ENCODE data around the gene SNX20.
A peak's percentile ranks its signal among the peaks of the same experiment; 100 is the strongest.

DNA sequence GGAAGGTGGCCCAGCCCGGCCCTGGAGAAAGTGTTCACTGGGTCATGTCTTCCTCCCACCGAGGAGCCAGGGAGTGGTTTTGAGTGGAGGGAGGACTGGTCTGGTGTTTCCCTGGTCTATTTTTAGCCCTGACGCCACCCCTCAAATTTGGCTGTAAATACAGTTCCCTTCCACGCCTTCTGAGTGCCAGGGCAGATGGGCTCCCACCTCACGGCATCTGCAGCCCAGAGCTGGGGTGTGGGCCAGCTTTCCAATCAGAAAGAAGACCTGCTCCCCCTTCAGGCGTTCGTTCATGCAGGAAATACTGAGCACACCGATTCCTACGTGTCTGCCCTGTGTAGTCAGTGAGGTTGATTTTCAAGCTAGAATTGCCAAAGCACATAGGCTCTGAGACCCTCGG is 53.7 kb downstream of the SNX20 start:
- TF ChIP-seq CREB1 (CRISPR knock-in tag; IDR thresholded peaks at IDR 0.05; ENCODE audit: low read depth) = no peak
- no peak for TF ChIP-seq EZH2phosphoT487 (IDR thresholded peaks at IDR 0.05; ENCODE audit: unreplicated experiment)
- TF ChIP-seq, protein P1, sequence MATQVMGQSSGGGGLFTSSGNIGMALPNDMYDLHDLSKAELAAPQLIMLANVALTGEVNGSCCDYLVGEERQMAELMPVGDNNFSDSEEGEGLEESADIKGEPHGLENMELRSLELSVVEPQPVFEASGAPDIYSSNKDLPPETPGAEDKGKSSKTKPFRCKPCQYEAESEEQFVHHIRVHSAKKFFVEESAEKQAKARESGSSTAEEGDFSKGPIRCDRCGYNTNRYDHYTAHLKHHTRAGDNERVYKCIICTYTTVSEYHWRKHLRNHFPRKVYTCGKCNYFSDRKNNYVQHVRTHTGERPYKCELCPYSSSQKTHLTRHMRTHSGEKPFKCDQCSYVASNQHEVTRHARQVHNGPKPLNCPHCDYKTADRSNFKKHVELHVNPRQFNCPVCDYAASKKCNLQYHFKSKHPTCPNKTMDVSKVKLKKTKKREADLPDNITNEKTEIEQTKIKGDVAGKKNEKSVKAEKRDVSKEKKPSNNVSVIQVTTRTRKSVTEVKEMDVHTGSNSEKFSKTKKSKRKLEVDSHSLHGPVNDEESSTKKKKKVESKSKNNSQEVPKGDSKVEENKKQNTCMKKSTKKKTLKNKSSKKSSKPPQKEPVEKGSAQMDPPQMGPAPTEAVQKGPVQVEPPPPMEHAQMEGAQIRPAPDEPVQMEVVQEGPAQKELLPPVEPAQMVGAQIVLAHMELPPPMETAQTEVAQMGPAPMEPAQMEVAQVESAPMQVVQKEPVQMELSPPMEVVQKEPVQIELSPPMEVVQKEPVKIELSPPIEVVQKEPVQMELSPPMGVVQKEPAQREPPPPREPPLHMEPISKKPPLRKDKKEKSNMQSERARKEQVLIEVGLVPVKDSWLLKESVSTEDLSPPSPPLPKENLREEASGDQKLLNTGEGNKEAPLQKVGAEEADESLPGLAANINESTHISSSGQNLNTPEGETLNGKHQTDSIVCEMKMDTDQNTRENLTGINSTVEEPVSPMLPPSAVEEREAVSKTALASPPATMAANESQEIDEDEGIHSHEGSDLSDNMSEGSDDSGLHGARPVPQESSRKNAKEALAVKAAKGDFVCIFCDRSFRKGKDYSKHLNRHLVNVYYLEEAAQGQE (IDR thresholded peaks at IDR 0.05; ENCODE audit: unreplicated experiment) = no peak
- TF ChIP-seq, protein P2, sequence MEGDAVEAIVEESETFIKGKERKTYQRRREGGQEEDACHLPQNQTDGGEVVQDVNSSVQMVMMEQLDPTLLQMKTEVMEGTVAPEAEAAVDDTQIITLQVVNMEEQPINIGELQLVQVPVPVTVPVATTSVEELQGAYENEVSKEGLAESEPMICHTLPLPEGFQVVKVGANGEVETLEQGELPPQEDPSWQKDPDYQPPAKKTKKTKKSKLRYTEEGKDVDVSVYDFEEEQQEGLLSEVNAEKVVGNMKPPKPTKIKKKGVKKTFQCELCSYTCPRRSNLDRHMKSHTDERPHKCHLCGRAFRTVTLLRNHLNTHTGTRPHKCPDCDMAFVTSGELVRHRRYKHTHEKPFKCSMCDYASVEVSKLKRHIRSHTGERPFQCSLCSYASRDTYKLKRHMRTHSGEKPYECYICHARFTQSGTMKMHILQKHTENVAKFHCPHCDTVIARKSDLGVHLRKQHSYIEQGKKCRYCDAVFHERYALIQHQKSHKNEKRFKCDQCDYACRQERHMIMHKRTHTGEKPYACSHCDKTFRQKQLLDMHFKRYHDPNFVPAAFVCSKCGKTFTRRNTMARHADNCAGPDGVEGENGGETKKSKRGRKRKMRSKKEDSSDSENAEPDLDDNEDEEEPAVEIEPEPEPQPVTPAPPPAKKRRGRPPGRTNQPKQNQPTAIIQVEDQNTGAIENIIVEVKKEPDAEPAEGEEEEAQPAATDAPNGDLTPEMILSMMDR (conservative IDR thresholded peaks at IDR 0.05; ENCODE audit: low read depth in 2 of 2) = peak; percentile 15 to 44; a peak in 3 of 4 replicates
- TF ChIP-seq POLR2AphosphoS5 (IDR thresholded peaks at IDR 0.05; ENCODE audit: low read depth) = no peak
- TF ChIP-seq EZH2 (IDR thresholded peaks at IDR 0.05; ENCODE audit: low read depth, unreplicated experiment) = no peak
- TF ChIP-seq STAT1 (IDR thresholded peaks at IDR 0.05; ENCODE audit: unreplicated experiment) = no peak
- TF ChIP-seq, protein P3, sequence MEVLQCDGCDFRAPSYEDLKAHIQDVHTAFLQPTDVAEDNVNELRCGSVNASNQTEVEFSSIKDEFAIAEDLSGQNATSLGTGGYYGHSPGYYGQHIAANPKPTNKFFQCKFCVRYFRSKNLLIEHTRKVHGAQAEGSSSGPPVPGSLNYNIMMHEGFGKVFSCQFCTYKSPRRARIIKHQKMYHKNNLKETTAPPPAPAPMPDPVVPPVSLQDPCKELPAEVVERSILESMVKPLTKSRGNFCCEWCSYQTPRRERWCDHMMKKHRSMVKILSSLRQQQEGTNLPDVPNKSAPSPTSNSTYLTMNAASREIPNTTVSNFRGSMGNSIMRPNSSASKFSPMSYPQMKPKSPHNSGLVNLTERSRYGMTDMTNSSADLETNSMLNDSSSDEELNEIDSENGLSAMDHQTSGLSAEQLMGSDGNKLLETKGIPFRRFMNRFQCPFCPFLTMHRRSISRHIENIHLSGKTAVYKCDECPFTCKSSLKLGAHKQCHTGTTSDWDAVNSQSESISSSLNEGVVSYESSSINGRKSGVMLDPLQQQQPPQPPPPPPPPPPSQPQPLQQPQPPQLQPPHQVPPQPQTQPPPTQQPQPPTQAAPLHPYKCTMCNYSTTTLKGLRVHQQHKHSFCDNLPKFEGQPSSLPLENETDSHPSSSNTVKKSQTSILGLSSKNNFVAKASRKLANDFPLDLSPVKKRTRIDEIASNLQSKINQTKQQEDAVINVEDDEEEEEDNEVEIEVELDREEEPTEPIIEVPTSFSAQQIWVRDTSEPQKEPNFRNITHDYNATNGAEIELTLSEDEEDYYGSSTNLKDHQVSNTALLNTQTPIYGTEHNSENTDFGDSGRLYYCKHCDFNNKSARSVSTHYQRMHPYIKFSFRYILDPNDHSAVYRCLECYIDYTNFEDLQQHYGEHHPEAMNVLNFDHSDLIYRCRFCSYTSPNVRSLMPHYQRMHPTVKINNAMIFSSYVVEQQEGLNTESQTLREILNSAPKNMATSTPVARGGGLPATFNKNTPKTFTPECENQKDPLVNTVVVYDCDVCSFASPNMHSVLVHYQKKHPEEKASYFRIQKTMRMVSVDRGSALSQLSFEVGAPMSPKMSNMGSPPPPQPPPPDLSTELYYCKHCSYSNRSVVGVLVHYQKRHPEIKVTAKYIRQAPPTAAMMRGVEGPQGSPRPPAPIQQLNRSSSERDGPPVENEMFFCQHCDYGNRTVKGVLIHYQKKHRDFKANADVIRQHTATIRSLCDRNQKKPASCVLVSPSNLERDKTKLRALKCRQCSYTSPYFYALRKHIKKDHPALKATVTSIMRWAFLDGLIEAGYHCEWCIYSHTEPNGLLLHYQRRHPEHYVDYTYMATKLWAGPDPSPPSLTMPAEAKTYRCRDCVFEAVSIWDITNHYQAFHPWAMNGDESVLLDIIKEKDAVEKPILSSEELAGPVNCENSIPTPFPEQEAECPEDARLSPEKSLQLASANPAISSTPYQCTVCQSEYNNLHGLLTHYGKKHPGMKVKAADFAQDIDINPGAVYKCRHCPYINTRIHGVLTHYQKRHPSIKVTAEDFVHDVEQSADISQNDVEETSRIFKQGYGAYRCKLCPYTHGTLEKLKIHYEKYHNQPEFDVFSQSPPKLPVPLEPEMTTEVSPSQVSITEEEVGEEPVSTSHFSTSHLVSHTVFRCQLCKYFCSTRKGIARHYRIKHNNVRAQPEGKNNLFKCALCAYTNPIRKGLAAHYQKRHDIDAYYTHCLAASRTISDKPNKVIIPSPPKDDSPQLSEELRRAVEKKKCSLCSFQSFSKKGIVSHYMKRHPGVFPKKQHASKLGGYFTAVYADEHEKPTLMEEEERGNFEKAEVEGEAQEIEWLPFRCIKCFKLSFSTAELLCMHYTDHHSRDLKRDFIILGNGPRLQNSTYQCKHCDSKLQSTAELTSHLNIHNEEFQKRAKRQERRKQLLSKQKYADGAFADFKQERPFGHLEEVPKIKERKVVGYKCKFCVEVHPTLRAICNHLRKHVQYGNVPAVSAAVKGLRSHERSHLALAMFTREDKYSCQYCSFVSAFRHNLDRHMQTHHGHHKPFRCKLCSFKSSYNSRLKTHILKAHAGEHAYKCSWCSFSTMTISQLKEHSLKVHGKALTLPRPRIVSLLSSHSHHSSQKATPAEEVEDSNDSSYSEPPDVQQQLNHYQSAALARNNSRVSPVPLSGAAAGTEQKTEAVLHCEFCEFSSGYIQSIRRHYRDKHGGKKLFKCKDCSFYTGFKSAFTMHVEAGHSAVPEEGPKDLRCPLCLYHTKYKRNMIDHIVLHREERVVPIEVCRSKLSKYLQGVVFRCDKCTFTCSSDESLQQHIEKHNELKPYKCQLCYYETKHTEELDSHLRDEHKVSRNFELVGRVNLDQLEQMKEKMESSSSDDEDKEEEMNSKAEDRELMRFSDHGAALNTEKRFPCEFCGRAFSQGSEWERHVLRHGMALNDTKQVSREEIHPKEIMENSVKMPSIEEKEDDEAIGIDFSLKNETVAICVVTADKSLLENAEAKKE (CRISPR knock-in tag; IDR thresholded peaks at IDR 0.05) = no peak
- no peak for TF ChIP-seq JUNB (IDR thresholded peaks at IDR 0.05; ENCODE audit: unreplicated experiment)
- no peak for TF ChIP-seq NANOG (IDR thresholded peaks at IDR 0.05; ENCODE audit: borderline replicate concordance)
- TF ChIP-seq, protein P4, sequence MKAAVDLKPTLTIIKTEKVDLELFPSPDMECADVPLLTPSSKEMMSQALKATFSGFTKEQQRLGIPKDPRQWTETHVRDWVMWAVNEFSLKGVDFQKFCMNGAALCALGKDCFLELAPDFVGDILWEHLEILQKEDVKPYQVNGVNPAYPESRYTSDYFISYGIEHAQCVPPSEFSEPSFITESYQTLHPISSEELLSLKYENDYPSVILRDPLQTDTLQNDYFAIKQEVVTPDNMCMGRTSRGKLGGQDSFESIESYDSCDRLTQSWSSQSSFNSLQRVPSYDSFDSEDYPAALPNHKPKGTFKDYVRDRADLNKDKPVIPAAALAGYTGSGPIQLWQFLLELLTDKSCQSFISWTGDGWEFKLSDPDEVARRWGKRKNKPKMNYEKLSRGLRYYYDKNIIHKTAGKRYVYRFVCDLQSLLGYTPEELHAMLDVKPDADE (IDR thresholded peaks at IDR 0.05) = no peak

All from GM23338 (cell line).